Measurements from ENCODE around the gene TPST2.
"Not testable (repeated sequence)": the region's sequence is repeated elsewhere in the genome, so short reads cannot be mapped to it uniquely, and the experiment has no call there.

The TPST2 gene

GRCh38 chr22:26534874-26535602 lies 54.9 kb downstream of the TPST2 start:
- H3K9me3 Mint-ChIP-seq, result no peaks in the 10 kb centered on the region
- no peaks in the 10 kb centered on the region for H3K4me1 Mint-ChIP-seq
- no peak overlapping the region for H3K4me3 Mint-ChIP-seq
- no peak for TF ChIP-seq CTCF (IDR thresholded peaks at IDR 0.05; ENCODE audit: unreplicated experiment in 3 of 3)
- no peaks in the 10 kb centered on the region for H3K27me3 Mint-ChIP-seq (ENCODE audit: low read depth)
- no peak overlapping the region for H3K27ac Mint-ChIP-seq
- H3K36me3 Mint-ChIP-seq (ENCODE audit: low read depth), result peaks cover 8% of the 10 kb centered on the region

DNA sequence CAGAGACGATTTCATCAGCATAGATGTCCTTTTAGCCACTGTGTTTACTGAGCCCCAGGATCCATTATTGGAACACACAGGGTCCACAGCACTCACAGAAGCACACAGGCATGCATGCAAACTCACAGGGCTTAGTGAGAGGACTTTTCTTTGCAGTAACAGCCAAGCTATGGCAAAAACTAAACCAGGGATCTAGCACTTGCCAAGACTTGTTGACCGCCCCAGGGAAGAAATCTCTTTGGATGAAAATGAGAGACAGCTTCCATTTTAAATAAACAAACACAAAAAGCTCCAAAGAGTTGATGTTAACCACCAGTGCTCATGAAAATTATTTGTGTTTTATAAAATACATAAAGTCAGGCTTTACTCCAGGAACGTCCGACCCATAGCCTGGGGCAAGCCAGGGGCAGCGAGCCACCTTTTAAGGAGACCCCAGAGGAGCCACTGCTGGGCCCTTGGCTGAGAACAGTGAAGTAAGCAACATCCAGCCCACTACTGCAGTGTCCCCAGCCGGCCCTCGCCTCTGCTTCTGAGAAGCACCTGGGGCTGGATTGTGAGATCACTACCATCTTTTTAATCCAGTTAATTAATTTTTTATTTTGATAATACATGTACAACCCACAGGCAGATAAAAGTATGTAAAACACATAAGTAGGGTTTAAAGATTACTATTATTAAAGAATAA lies 55.6 kb downstream of the TPST2 start:
- Mint-ChIP-seq H3K4me3 (no peak overlapping the region), H3K36me3 (ENCODE audit: low read depth) (peaks cover 9% of the 10 kb centered on the region), H3K4me1 (no peaks in the 10 kb centered on the region), H3K9me3 (no peaks in the 10 kb centered on the region), H3K27me3 (ENCODE audit: low read depth) (no peaks in the 10 kb centered on the region), H3K27ac (no peak overlapping the region)
- no peak for TF ChIP-seq CTCF (IDR thresholded peaks at IDR 0.05; ENCODE audit: unreplicated experiment in 3 of 3)

- Mint-ChIP-seq H3K4me3 (no peak overlapping the region), H3K9me3 (no peaks in the 10 kb centered on the region), H3K4me1 (no peaks in the 10 kb centered on the region), H3K36me3 (ENCODE audit: low read depth) (peaks cover 20% of the 10 kb centered on the region), H3K27ac (no peak overlapping the region), H3K27me3 (ENCODE audit: low read depth) (no peaks in the 10 kb centered on the region)
- no peak for TF ChIP-seq CTCF (IDR thresholded peaks at IDR 0.05; ENCODE audit: unreplicated experiment in 3 of 3)
Measured at GRCh38 chr22:26529345-26529744, 60.6 kb downstream of the TPST2 start.

- peaks cover 20% of the 10 kb centered on the region for H3K36me3 Mint-ChIP-seq (ENCODE audit: low read depth)
- not testable (repeated sequence) for H3K27ac Mint-ChIP-seq; H3K27me3 Mint-ChIP-seq (ENCODE audit: low read depth); H3K9me3 Mint-ChIP-seq; H3K4me1 Mint-ChIP-seq; H3K4me3 Mint-ChIP-seq
Measured at GRCh38 chr22:26528518-26528917, 61.4 kb downstream of the TPST2 start.

DNA sequence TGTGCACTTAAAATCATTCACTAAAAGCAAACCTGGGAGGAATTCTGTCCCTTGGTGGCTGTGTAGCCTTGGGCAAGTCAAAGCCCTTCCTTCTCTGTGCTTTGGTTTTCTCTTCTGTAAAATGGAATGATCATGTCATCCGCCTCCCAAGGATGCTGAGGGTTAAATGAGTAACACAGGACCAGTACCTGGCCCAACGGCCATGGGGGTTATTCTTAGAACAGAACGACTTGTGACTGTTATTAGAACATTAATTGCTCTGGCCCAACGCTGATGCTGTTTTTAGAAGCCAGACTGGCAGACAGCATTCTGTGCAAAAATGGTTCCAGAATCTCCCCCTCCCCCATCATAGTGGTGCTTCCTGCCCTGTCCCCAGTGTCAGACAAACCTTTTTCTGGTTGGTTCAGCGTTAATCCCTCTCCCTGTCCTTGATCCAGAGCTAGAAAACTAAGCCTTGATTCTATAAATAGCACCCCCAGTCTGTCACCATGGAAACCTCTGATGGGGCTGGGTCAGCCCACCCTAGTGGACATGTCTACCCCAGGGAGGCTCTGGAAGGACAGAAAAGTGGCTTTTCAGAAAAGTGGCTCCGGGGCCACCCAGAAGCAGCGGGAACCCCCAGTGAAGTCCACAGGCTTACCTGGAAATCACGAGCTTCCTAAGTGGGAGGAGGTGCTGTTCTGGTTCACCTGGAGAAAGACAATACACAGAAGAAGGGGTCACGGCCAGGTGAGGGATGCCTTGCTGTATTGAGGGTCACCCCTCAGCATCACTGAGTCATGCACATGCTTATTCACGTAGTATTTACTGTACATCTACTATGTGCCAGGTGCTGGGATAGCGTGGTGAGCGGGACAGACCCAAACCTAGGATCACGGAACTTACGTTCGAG lies 62.1 kb downstream of the TPST2 start:
- no peak overlapping the region for H3K4me3 Mint-ChIP-seq
- H3K4me1 Mint-ChIP-seq, result no peaks in the 10 kb centered on the region
- H3K9me3 Mint-ChIP-seq, result no peaks in the 10 kb centered on the region

More for the DNA sequence above, 62.1 kb downstream of the TPST2 start:
- no peak for TF ChIP-seq CTCF (IDR thresholded peaks at IDR 0.05; ENCODE audit: unreplicated experiment in 3 of 3)
- Mint-ChIP-seq H3K27ac (peak overlapping the region in 1 of 3 experiments; percentile 17), H3K36me3 (ENCODE audit: low read depth) (peaks cover 20% of the 10 kb centered on the region), H3K27me3 (ENCODE audit: low read depth) (no peaks in the 10 kb centered on the region)

Measured in nephron (organoid).